Posterior vena cava (tissue), 2 donors: ENCODE measurements around the gene ENAH. TPM values are rescaled to one million over a fixed set of nuclear protein-coding genes. Genes with fewer than 3 reads are reported as not detected.
"Not testable (repeated sequence)": the region's sequence is repeated elsewhere in the genome, so short reads cannot be mapped to it uniquely, and the experiment has no call there.

ENCODE experiments used
- DNase-seq: peaks from one replicate; pipeline ENCODE4 v3.0.0-alpha.2; 2020; ENCODE audit warnings: low spot score
- intact Hi-C, 2 donors: fragments of 100-400 bp; cut with DNase I; formaldehyde crosslinking; loops; one replicate each; pipeline versions ENCODE4 v1.14.1 to v1.14.2; 2022 to 2023
- total RNA-seq, 2 donors: library from RNA; stranded (reverse); fragmentation: NEBNext Ultra II Directional; extraction: Animal tissue kit (Norgen Biotek cat#: 25700); gene quantifications; one replicate each; pipeline ENCODE4 v1.2.1, GENCODE V29; 2021
- donor health status: DM: yes; HTN: yes; CAD: no.
- donor health status: DM: yes; HTN: yes; CAD: no.

Gene ENAH
- total RNA-seq, 2 donors from 2014 or later: 165 to 244 TPM

- DNase-seq: no peak
- intact Hi-C loops: no loop called here
These were observed 35.4 kb downstream of the ENAH start for GRCh38 chr1:225617479-225617878.

DNA sequence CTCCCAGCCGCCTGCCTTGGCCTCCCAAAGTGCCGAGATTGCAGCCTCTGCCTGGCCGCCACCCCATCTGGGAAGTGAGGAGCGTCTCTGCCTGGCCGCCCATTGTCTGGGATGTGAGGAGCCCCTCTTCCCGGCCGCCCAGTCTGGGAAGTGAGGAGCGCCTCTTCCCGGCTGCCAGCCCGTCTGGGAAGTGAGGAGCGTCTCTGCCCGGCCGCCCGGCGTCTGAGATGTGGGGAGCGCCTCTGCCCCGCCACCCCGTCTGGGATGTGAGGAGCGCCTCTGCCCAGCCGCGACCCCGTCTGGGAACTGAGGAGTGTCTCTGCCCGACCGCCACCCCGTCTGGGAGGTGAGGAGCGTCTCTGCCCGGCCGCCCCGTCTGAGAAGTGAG, 37.5 kb downstream of the ENAH start:
- intact Hi-C loops, DNase-seq: not testable (repeated sequence)

DNA sequence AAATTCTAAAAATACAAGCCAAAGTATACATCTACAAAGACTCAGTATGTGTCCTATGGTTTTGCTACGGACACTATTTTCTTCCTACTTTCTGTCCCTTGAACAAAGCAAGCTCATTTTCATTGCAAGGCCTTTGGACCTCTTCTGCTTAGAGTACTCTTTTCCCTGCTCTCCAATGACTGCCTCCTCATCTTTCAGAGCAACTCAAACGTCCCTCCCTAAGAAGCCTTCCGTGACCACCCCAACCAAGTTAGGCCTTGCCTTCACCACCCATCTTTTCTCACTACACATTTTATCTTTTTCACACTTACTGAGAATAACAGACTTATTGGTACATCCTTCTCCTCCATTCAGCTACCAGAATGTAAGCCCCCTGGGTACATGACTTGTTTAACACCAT, 39.9 kb downstream of the ENAH start:
- no peak for DNase-seq
- intact Hi-C loops: no loop called here

- intact Hi-C loops: no loop called here
- no peak for DNase-seq
These were observed 40.6 kb downstream of the ENAH start for GRCh38 chr1:225612287-225612686.

- intact Hi-C loops: no loop called here
These were observed 41.2 kb downstream of the ENAH start for GRCh38 chr1:225611537-225612223.

GRCh38 chr1:225610539-225610938, 42.4 kb downstream of the ENAH start:
- intact Hi-C loops: no loop called here

More at GRCh38 chr1:225611537-225612223, 41.2 kb downstream of the ENAH start:
- DNase-seq: no peak

DNA sequence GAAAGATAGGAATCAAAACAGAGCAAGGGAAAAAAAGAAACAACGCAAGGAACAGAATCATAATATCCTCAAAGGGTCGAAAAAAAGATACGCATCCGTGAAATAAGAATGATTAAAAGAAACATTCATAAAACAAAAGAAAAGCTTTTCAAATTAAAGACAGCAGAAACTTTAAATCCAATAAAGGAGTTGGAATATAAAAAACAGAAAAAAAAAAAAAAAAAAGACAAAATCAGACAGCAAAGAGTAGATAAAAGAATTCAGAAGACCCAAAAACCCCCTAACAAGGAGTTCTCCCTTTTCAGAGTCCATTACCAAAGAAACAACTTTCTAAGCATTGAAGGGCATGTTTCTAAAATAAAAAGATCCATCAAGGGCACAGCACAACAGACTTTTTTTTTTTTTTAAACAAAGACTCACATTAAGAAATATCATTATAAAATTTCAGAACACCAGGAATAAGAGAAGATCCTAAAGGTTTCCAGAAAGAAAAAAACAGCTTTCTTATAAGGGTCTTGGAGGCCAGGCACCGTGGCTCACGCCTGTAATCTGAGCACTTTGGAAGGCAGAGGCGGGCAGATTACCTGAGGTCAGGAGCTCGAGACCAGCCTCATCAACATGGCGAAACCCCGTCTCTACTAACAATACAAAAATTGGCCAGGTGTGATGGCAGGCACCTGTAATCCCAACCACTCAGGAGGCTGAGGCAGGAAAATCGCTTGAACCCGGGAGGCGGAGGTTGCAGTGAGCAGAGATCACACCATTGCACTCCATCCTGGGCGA, 44.7 kb downstream of the ENAH start:
- intact Hi-C loops: no loop called here
- no peak for DNase-seq

More at GRCh38 chr1:225610539-225610938, 42.4 kb downstream of the ENAH start:
- no peak for DNase-seq

- intact Hi-C loops: no loop called here
- no peak for DNase-seq
These were observed 45.6 kb downstream of the ENAH start for GRCh38 chr1:225607355-225607754.

- DNase-seq: no peak
These were observed 49.2 kb downstream of the ENAH start for GRCh38 chr1:225603538-225604354.

GRCh38 chr1:225602590-225603206, 50.2 kb downstream of the ENAH start:
- DNase-seq: no peak
- intact Hi-C loops: no loop called here

More at GRCh38 chr1:225603538-225604354, 49.2 kb downstream of the ENAH start:
- intact Hi-C loops: no loop called here

- no peak for DNase-seq
- intact Hi-C loops: no loop called here
These were observed 50.9 kb downstream of the ENAH start for GRCh38 chr1:225601902-225602589.

- intact Hi-C loops: no loop called here
- no peak for DNase-seq
These were observed 54.1 kb downstream of the ENAH start for GRCh38 chr1:225598847-225599246.

GRCh38 chr1:225597926-225598575, 54.9 kb downstream of the ENAH start:
- intact Hi-C loops: no loop called here
- no peak for DNase-seq

- no peak for DNase-seq
- intact Hi-C loops: no loop called here
These were observed 56.2 kb downstream of the ENAH start for GRCh38 chr1:225596736-225597135.

DNA sequence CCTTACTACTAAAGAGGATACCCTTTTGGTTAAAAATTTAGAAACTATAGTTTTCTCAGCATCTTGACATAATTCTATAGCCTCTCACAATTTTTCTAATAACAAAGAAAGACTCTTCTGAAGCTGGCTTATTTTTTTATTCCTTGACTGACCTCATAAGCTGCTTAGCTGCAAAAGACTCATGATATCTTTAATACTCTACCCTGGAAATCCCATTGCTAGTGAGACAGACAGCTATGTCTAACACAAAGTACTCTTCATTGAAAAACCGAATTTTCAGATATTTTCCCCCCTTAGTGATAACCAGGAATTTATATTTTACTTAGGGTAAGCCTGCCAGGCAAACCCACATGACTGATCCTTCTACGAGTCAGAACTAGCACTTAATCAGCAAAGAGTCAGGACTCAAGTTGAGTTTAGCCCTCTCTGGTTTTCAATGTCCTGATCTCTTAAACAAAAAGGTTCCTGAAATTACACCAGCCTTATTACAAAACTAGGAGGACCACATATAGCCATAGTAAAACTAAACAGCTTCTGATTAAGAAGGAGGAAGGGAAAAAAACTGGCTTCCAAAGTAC, 56.9 kb downstream of the ENAH start:
- no peak for DNase-seq
- intact Hi-C loops: no loop called here

DNA sequence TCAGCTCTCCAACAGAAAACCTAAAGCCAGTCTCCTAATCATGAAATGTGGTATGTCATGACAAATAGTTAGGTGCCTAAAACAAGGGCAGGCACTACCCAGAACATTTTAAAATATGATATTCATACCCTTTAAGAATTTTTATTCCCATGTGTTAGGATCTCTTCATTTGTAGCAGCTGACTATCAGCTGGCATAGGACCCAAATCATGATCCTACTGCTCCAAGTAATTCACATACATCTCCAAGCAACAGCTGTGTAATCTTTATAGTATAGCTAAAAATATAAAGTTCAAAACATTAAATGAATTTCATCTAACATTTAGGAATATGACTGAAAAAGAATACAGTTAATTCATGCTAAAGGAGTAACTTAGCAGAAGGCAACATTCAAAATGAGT, 57.5 kb downstream of the ENAH start:
- intact Hi-C loops: no loop called here
- DNase-seq: no peak

DNA sequence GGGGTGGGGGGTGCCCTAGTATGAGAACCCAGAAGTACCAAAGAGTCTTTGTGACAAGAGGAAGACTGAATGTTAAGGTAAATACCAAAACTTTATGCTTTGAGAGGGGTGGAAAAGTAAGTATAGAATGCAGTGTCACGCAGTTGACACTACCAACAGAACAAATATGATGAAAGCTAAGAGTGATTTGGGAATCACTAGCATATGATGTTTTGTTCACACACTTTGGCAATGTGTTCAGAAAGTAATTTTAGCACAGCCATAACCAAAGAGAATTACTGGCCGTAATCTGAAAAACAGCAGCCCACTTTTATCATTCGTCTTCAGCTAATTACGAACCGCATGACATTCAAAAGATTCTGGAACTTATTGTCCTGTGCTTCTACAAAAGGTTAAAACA, 59.5 kb downstream of the ENAH start:
- DNase-seq: no peak
- intact Hi-C loops: no loop called here

DNA sequence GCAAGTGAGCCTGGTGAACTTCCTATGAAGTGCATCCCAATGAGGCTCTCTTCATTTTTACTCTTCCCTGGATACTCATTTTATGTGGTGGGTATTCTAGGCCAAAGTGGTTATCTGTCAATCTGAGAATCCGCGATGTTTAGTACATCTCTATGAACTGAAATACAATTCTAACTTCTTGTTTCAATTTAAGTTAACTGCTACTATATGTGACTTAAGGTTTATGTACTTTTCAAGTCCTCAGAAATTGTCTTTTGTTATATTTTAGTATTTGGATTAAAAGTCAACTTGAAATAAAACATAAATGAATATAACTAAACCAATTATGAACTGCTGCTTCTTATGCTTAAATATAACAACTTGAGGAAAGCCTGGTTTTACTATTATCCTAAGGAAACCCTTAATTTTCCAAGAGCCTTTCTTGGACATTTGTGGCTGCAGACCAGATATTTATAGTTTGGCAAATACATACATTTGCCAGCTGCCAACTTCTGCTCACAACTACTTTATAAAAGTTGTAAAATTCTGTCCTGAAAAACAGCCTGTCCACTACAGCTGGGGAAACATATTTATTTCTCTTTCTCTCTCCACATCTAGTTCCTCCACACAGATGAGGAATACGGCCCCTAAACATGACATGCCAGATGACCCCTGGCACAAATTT, 60.4 kb downstream of the ENAH start:
- intact Hi-C loops: no loop called here
- no peak for DNase-seq
